ENCODE measurements around the gene ZFP62. TPM values are rescaled to one million over a fixed set of nuclear protein-coding genes. Genes with fewer than 3 reads are reported as not detected.

ZFP62 gene
- total RNA-seq, 1 experiment from 2014 or later: 19.8 TPM

Other genes with a start within 250 kb of the ZFP62 start
- not detected in 2 replicates for gene FLT4, start 211.7 kb downstream of the ZFP62 start, total RNA-seq (2014; rRNA removed; shearing (Covaris generic))
- not detected in 2 replicates for gene OR2Y1, start 121.2 kb downstream of the ZFP62 start, total RNA-seq (2014; rRNA removed; shearing (Covaris generic))
- gene MGAT1, start 58.5 kb downstream of the ZFP62 start, total RNA-seq (2014; rRNA removed; shearing (Covaris generic)): 123 and 135 TPM in 2 replicates
- not detected in 2 replicates for gene BTNL8, start 37.9 kb upstream of the ZFP62 start, total RNA-seq (2014; rRNA removed; shearing (Covaris generic))
- gene BTNL3, start 127.6 kb upstream of the ZFP62 start, total RNA-seq (2014; rRNA removed; shearing (Covaris generic)): not detected in 2 replicates
- not detected in 2 replicates for gene BTNL9, start 179.0 kb upstream of the ZFP62 start, total RNA-seq (2014; rRNA removed; shearing (Covaris generic))

Data from SJSA1 (cell line).